ENCODE measurements around the gene E2F4. TPM values are rescaled to one million over a fixed set of nuclear protein-coding genes. Genes with fewer than 3 reads are reported as not detected.

The E2F4 gene
- total and polyA plus RNA-seq, 10 of the 15 experiments (the other 5 are each of a cell fraction or from before 2014, with no cell fraction given), result 11.7 to 132 (median 95.9) TPM

DNA sequence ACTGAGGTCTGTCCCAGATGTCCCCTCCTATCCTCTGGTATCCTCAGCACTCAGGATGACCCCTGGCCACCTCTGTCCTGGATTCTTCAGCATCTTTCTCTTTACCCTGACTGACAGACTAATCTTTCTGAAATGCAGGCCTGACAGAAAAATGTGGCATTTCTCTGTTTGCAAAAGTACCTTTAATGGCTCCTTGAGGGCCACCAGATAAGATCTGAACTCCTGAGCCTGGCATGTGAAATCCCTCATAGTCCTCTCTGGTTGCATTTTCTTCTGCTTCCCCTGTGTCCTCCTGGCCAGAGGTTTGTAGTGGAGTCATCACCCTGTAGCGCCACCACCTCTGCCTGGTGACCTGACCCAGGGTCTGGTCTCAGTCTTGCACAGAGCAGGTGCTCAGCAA lies 4.9 kb downstream of the E2F4 start (continued):
- TF ChIP-seq STAT1 (conservative IDR thresholded peaks at IDR 0.05) (no peak), RCOR1 (conservative IDR thresholded peaks at IDR 0.05; ENCODE audit: low read depth, low read length) (no peak), SREBF1 (IDR thresholded peaks at IDR 0.05; ENCODE audit: low read length) (no peak), CREB1 (IDR thresholded peaks at IDR 0.05; ENCODE audit: low read depth) (no peak), NFYA (IDR thresholded peaks at IDR 0.05; ENCODE audit: borderline replicate concordance, low read depth, low read length) (no peak)
- TF ChIP-seq, protein P1, sequence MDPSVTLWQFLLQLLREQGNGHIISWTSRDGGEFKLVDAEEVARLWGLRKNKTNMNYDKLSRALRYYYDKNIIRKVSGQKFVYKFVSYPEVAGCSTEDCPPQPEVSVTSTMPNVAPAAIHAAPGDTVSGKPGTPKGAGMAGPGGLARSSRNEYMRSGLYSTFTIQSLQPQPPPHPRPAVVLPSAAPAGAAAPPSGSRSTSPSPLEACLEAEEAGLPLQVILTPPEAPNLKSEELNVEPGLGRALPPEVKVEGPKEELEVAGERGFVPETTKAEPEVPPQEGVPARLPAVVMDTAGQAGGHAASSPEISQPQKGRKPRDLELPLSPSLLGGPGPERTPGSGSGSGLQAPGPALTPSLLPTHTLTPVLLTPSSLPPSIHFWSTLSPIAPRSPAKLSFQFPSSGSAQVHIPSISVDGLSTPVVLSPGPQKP (IDR thresholded peaks at IDR 0.05; ENCODE audit: low read depth, low read length), result no peak

DNA sequence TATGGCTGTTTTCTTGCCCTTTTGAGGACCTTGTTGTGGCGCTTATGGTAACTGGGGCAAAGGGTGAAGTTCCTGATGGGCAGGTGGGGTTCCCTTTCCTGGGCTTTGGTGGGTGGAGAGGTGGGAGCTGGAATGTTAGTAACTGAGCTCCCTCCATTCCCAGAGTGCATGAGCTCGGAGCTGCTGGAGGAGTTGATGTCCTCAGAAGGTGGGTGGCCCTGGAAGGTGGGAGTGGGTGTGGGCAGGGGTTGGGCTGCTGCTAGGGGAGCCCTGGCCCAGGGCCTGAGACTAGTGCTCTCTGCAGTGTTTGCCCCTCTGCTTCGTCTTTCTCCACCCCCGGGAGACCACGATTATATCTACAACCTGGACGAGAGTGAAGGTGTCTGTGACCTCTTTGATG lies 5.7 kb downstream of the E2F4 start:
- Histone ChIP-seq H3K4me2 (ENCODE audit: control insufficient read depth, insufficient read depth) (no peak overlapping the region), H3K9ac (ENCODE audit: control insufficient read depth, insufficient read depth, low read length) (no peak overlapping the region), H3K4me3 (no peak overlapping the region), H4K20me1 (ENCODE audit: control insufficient read depth, insufficient read depth) (peaks cover 7% of the 10 kb centered on the region), H3K79me2 (ENCODE audit: control insufficient read depth, insufficient read depth, low read length) (peaks cover 16% of the 10 kb centered on the region), H3K4me1 (ENCODE audit: control insufficient read depth, insufficient read depth, low read length) (peaks cover 5% of the 10 kb centered on the region; the same call in 1 of the 2 replicates), H3K27ac (ENCODE audit: control insufficient read depth, insufficient read depth) (no peak overlapping the region), H2AFZ (ENCODE audit: control insufficient read depth, low read depth, low read length) (no peak overlapping the region), H3K27me3 (replicated peaks in 1 of 2; ENCODE audit: control insufficient read depth in 2 of 2, insufficient read depth in 2 of 2, low read length in 1 of 2) (no peaks in the 10 kb centered on the region), H3K36me3 (ENCODE audit: control insufficient read depth in 2 of 2, insufficient read depth in 2 of 2, low read length in 1 of 2) (peaks cover 22 to 49% of the 10 kb centered on the region in 2 experiments), H3K9me3 (replicated peaks; ENCODE audit: control insufficient read depth, insufficient read depth, low read length) (no peaks in the 10 kb centered on the region)
- BruUV-seq (replicated peaks), result no TSS peak
- ChIA-PET CTCF (interaction anchor here (0.7 to 2.0 kb wide), 16 partner anchors 8 to 244 kb away, joined by 3 to 13 read pairs (median 4); partner anchors contain the start of gene TMEM208), RAD21 (ENCODE audit: unreplicated experiment) (interaction anchor here (1.1 to 1.3 kb wide), 2 partner anchors 29 to 49 kb away, joined by 3 read pairs; partner anchors contain the start of gene FHOD1), POLR2A (interaction anchor here (0.6 to 1.0 kb wide), 2 partner anchors 8 to 430 kb away, joined by 3 read pairs; no protein-coding TSS in a partner anchor), SMC1A (ENCODE audit: uncharacterized antibody, unreplicated experiment) (interaction anchor here (1.2 kb wide), 1 partner anchor 16 kb away, joined by 3 read pairs; no protein-coding TSS in a partner anchor)
- WGBS (ENCODE audit: insufficient coverage, insufficient replicate concordance, low lambda C conversion rate, missing lambda C conversion rate), result 77% methylated on average over 6 of the region's 6 CpGs
- no peak for DNase-seq (ENCODE audit: low read depth, low spot score)
- in situ Hi-C loops (cut with MboI) (no loop called here), intact Hi-C loops (cut with micrococcal nuclease; ENCODE audit: unreplicated experiment) (no loop called here)
- no peak for ATAC-seq
- TF ChIP-seq POLR2A (IDR thresholded peaks at IDR 0.05; ENCODE audit: low read depth, low read length) (peak; percentile 30; the same call in 1 of the 2 replicates), CHD2 (IDR thresholded peaks at IDR 0.05; ENCODE audit: borderline replicate concordance, low read depth, low read length) (no peak), GATAD2B (conservative IDR thresholded peaks at IDR 0.05; ENCODE audit: low read depth) (no peak)
- TF ChIP-seq, protein P2, sequence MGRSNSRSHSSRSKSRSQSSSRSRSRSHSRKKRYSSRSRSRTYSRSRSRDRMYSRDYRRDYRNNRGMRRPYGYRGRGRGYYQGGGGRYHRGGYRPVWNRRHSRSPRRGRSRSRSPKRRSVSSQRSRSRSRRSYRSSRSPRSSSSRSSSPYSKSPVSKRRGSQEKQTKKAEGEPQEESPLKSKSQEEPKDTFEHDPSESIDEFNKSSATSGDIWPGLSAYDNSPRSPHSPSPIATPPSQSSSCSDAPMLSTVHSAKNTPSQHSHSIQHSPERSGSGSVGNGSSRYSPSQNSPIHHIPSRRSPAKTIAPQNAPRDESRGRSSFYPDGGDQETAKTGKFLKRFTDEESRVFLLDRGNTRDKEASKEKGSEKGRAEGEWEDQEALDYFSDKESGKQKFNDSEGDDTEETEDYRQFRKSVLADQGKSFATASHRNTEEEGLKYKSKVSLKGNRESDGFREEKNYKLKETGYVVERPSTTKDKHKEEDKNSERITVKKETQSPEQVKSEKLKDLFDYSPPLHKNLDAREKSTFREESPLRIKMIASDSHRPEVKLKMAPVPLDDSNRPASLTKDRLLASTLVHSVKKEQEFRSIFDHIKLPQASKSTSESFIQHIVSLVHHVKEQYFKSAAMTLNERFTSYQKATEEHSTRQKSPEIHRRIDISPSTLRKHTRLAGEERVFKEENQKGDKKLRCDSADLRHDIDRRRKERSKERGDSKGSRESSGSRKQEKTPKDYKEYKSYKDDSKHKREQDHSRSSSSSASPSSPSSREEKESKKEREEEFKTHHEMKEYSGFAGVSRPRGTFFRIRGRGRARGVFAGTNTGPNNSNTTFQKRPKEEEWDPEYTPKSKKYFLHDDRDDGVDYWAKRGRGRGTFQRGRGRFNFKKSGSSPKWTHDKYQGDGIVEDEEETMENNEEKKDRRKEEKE (IDR thresholded peaks at IDR 0.05), result no peak
- FAIRE-seq, result no peak
